GM12892 (cell line): Measurements from ENCODE around the gene DNAH11.

ENCODE experiments used
- POLR2AphosphoS5 ChIP-seq: IDR thresholded peaks from 2 replicates; pipeline ENCODE4 v1.6.1; 2011; ENCODE audit warnings: low read depth, low read length, control low read depth
- TAF1 ChIP-seq: IDR thresholded peaks from 2 replicates; pipeline ENCODE4 v1.6.1; 2011; ENCODE audit warnings: low read depth, mild to moderate bottlenecking, control low read depth, low read length, borderline replicate concordance

- TF ChIP-seq TAF1 (no peak), POLR2AphosphoS5 (no peak)
Measured at GRCh38 chr7:21617513-21617912, 74.7 kb downstream of the DNAH11 start.
